ENCODE data around the gene CDADC1. TPM values are rescaled to one million over a fixed set of nuclear protein-coding genes. Genes with fewer than 3 reads are reported as not detected.

Gene CDADC1
- total and polyA plus RNA-seq, 2 donors (not counting 3 experiments of a cell fraction or from before 2014, with no cell fraction given): 2.4 to 9.1 TPM

GRCh38 chr13:49278211-49278610 is 30.5 kb downstream of the CDADC1 start:
- Histone ChIP-seq H3K36me3 (ENCODE audit: control insufficient read depth in 2 of 2, extremely low read depth in 1 of 2, insufficient read depth in 2 of 2, low read length in 2 of 2) (no peaks in the 10 kb centered on the region), H2AFZ (ENCODE audit: low read depth, low read length) (no peak overlapping the region), H3K9me3 (replicated peaks; ENCODE audit: control insufficient read depth, insufficient read depth, low read length) (no peaks in the 10 kb centered on the region), H3K27ac (ENCODE audit: insufficient read depth, low read depth, low read length) (no peak overlapping the region), H3K4me2 (ENCODE audit: insufficient read depth, low read length) (no peak overlapping the region), H3K4me1 (ENCODE audit: control insufficient read depth, extremely low read depth, insufficient read depth, low read length) (no peaks in the 10 kb centered on the region), H3K79me2 (ENCODE audit: control insufficient read depth, insufficient read depth, low read length) (no peaks in the 10 kb centered on the region), H3K27me3 (ENCODE audit: control insufficient read depth in 2 of 2, insufficient read depth in 2 of 2, low read length in 2 of 2) (no peaks in the 10 kb centered on the region), H3K9ac (replicated peaks; ENCODE audit: extremely low read depth, insufficient read depth, low read length) (no peak overlapping the region), H4K20me1 (replicated peaks; ENCODE audit: control insufficient read depth, extremely low read depth, insufficient read depth, low read length) (no peaks in the 10 kb centered on the region), H3K9me1 (replicated peaks; ENCODE audit: control insufficient read depth, extremely low read depth, insufficient read depth, low read length) (no peaks in the 10 kb centered on the region), H3K4me3 (replicated peaks in 1 of 3; ENCODE audit: insufficient read depth in 1 of 3, low read depth in 1 of 3, low read length in 3 of 3) (no peak overlapping the region)
- ChIA-PET POLR2A (no interaction called here), CTCF (interaction anchor here (1.0 to 8.0 kb wide), 5 partner anchors 19 to 329 kb away, joined by 4 to 123 read pairs (median 5); no protein-coding TSS in a partner anchor)
- intact Hi-C loops (cut with micrococcal nuclease) (no loop called here), dilution Hi-C loops (cut with MboI; ENCODE audit: extremely low pct_ligation_motif_present, low sequenced_read_pairs) (no loop called here)
- TF ChIP-seq POLR2AphosphoS5 (IDR thresholded peaks at IDR 0.05; ENCODE audit: insufficient read depth, low read depth, low read length) (no peak), EZH2 (IDR thresholded peaks at IDR 0.05; ENCODE audit: borderline replicate concordance, low read depth, low read length, severe bottlenecking) (no peak), CTCF (IDR thresholded peaks at IDR 0.05; ENCODE audit: extremely low read depth in 1 of 2, insufficient read depth in 1 of 2, low read depth in 1 of 2, low read length in 2 of 2) (no peak), JUN (IDR thresholded peaks at IDR 0.05; ENCODE audit: borderline replicate concordance, insufficient read depth, insufficient read length, low read depth) (no peak), FOS (IDR thresholded peaks at IDR 0.05; ENCODE audit: borderline replicate concordance, insufficient read depth, low read length) (no peak), MYC (IDR thresholded peaks at IDR 0.05; ENCODE audit: low read depth, low read length) (no peak), MAX (IDR thresholded peaks at IDR 0.05; ENCODE audit: insufficient read depth, insufficient read length) (no peak), POLR2A (IDR thresholded peaks at IDR 0.05; ENCODE audit: low read depth, low read length) (no peak)
- BruUV-seq (replicated peaks): no TSS peak
- DNase-seq (ENCODE audit: low read depth, low spot score): no peak
- FAIRE-seq: no peak
